GM12878 (cell line): Measurements from ENCODE around the gene SPATA18. TPM values are rescaled to one million over a fixed set of nuclear protein-coding genes. Genes with fewer than 3 reads are reported as not detected.

ENCODE experiments used
- ATAC-seq: fragments of 200-7000 bp; cut with Tn5 transposase; 3 replicates; pipeline ENCODE4 v1.9.1; 2020; ENCODE audit warnings: mild to moderate bottlenecking, moderate library complexity
- BruUV-seq: library from RNA; stranded (reverse); fragments of 400-500 nt; replicated peaks from 2 replicates; lab custom pipeline; 2021; lab: Mats Ljungman, UMichigan
- CTCF ChIA-PET: fragments of 300-600 bp; sonication (Branson Sonifier 250); formaldehyde crosslinking; extraction: SDS; loops from one replicate; lab custom pipeline; 2021; ENCODE audit warnings: inconsistent platforms; lab: Yijun Ruan, JAX
- POLR2A ChIA-PET: fragments of 350-600 bp; formaldehyde crosslinking; extraction: SDS; loops from one replicate; lab custom pipeline; 2021; ENCODE audit warnings: inconsistent platforms; lab: Charles Lee
- RAD21 ChIA-PET: fragments of 300-600 bp; sonication (Branson Sonifier 250); formaldehyde crosslinking; loops from one replicate; lab custom pipeline; 2023; ENCODE audit warnings: antibody characterized with exemption; ENCODE audit not compliant: unreplicated experiment; lab: Charles Lee
- SMC1A ChIA-PET: fragments of 300-600 bp; sonication (Branson Sonifier 250); formaldehyde crosslinking; loops from one replicate; lab custom pipeline; 2023; ENCODE audit not compliant: unreplicated experiment, uncharacterized antibody; lab: Charles Lee
- DNase-seq: peaks from one replicate; pipeline ENCODE4 v3.0.0-alpha.2; 2011; ENCODE audit warnings: low read depth, low spot score
- FAIRE-seq: peaks from 3 replicates; lab custom pipeline; 2011; peaks lifted over from hg19 to GRCh38; lab: Jason Lieb, UNC
- H2AFZ ChIP-seq: 2 replicates; pipeline ENCODE4 v1.6.0; 2011; ENCODE audit warnings: low read depth, low read length, control low read depth; ENCODE audit not compliant: control insufficient read depth
- H3K27ac ChIP-seq: 2 replicates; pipeline ENCODE4 v1.5.1; 2011; ENCODE audit warnings: control low read depth; ENCODE audit not compliant: control insufficient read depth, insufficient read depth
- H3K27me3 ChIP-seq, 2 experiments: replicated peaks in 1 of 2; 2 replicates each; pipeline versions ENCODE4 v1.6.0 to v1.6.1; 2011; ENCODE audit warnings: low read length in 1 of 2; ENCODE audit not compliant: control insufficient read depth in 2 of 2, insufficient read depth in 2 of 2
- H3K36me3 ChIP-seq, 2 experiments: 2 replicates each; pipeline ENCODE4 v1.5.1; 2011; ENCODE audit warnings: low read length in 1 of 2; ENCODE audit not compliant: control insufficient read depth in 2 of 2, insufficient read depth in 2 of 2
- H3K4me1 ChIP-seq: 2 replicates; pipeline ENCODE4 v1.6.1; 2011; ENCODE audit warnings: mild to moderate bottlenecking, low read length, moderate library complexity, mixed read lengths; ENCODE audit not compliant: control insufficient read depth, insufficient read depth
- H3K4me2 ChIP-seq: 2 replicates; pipeline ENCODE4 v1.6.0; 2011; ENCODE audit warnings: control low read depth; ENCODE audit not compliant: control insufficient read depth, insufficient read depth
- H3K4me3 ChIP-seq: fragments of 200-600 bp; sonication (generic); 2 replicates; pipeline ENCODE4 v1.5.1; 2016
- H3K79me2 ChIP-seq: 2 replicates; pipeline ENCODE4 v1.6.0; 2011; ENCODE audit warnings: low read length; ENCODE audit not compliant: control insufficient read depth, insufficient read depth
- H3K9ac ChIP-seq: 2 replicates; pipeline ENCODE4 v1.8.0; 2011; ENCODE audit warnings: low read length, control low read depth, mixed read lengths; ENCODE audit not compliant: control insufficient read depth, insufficient read depth
- H3K9me3 ChIP-seq: replicated peaks from 3 replicates; pipeline ENCODE4 v1.5.1; 2011; ENCODE audit warnings: mild to moderate bottlenecking, low read length; ENCODE audit not compliant: control insufficient read depth, insufficient read depth
- H4K20me1 ChIP-seq: 2 replicates; pipeline ENCODE4 v1.6.0; 2011; ENCODE audit not compliant: control insufficient read depth, insufficient read depth
- CHD1 ChIP-seq: IDR thresholded peaks from 2 replicates; pipeline ENCODE4 v1.6.1; 2012; ENCODE audit warnings: low read depth, low read length, improper control_type of control experiment
- ELK1 ChIP-seq: IDR thresholded peaks from 2 replicates; pipeline ENCODE4 v1.6.1; 2012; ENCODE audit warnings: low read depth, low read length, improper control_type of control experiment
- MLLT1 ChIP-seq: fragments of 450-650 bp; IDR thresholded peaks from 2 replicates; pipeline ENCODE4 v1.6.1; 2016; ENCODE audit warnings: mild to moderate bottlenecking
- SKIL ChIP-seq: fragments of 450-650 bp; IDR thresholded peaks from 2 replicates; pipeline ENCODE4 v1.6.1; 2017; ENCODE audit warnings: mild to moderate bottlenecking, low read depth, inconsistent platforms; ENCODE audit not compliant: poor library complexity, severe bottlenecking
- ZBTB11 ChIP-seq: fragments of 450-650 bp; formaldehyde crosslinking; IDR thresholded peaks from 2 replicates; pipeline ENCODE4 v1.5.0; 2022; ENCODE audit warnings: mild to moderate bottlenecking, missing genetic modification characterization
- WGBS: methylation state at CpG from one replicate; pipeline ENCODE4 v1.1.6; 2016; ENCODE audit warnings: low lambda C conversion rate; ENCODE audit not compliant: insufficient replicate concordance, insufficient coverage; ENCODE audit errors: missing lambda C conversion rate; 5-methylcytosine and 5-hydroxymethylcytosine counted together
- in situ Hi-C: fragments of 300-500 bp; cut with MboI; formaldehyde crosslinking; loops from 9 replicates; pipeline ENCODE4 v1.14.3; 2018; ENCODE audit warnings: mixed read lengths
- intact Hi-C: fragments of 100-400 bp; cut with micrococcal nuclease; formaldehyde crosslinking; loops from one replicate; pipeline ENCODE4 v1.14.2; 2022; ENCODE audit not compliant: unreplicated experiment
- polyA plus RNA-seq, 11 experiments: library from polyadenylated mRNA; depleted of rRNA in 4 of 11; unstranded in 6 of 11; stranded (reverse) in 5 of 11; fragments of >200 nt; fragmentation: Nextera tagmentation in 4 of 11; fragmentation: Illumina TruSeq in 1 of 11; extraction: Ambion mirVana in 4 of 11; extraction: Trizol in 1 of 11; gene quantifications; 1 replicate in 1 of 11; 2 replicates in 10 of 11; pipeline versions ENCODE4 v1.2.1 to v1.2.3, GENCODE V29; 2011 to 2016; ENCODE audit warnings: inconsistent platforms in 2 of 11, missing spikeins in 2 of 11, low read depth in 1 of 11
- total RNA-seq, 4 experiments: library from RNA; depleted of rRNA in 3 of 4; stranded (reverse); fragments of >200 nt in 3 of 4; fragmentation: Illumina TruSeq in 1 of 4; extraction: Trizol in 1 of 4; gene quantifications; 2 replicates each; pipeline versions ENCODE4 v1.2.1 to v1.2.3, GENCODE V29; 2013 to 2021

SPATA18 gene
- total and polyA plus RNA-seq, 10 of the 15 experiments (the other 5 are each of a cell fraction or from before 2014, with no cell fraction given) = 0.39 to 4.5 (median 1.9) TPM

- no peaks in the 10 kb centered on the region for H3K36me3 ChIP-seq
- CTCF ChIA-PET = no interaction called here
- intact Hi-C loops = no loop called here
- no peaks in the 10 kb centered on the region for H3K4me1 ChIP-seq
- H4K20me1 ChIP-seq = no peaks in the 10 kb centered on the region
- POLR2A ChIA-PET = no interaction called here
- ATAC-seq = no peak
- no peak overlapping the region for H3K9ac ChIP-seq
- TF ChIP-seq CHD1 (no peak), ELK1 (no peak)
- in situ Hi-C loops = no loop called here
- H3K27ac ChIP-seq = no peak overlapping the region
- no peaks in the 10 kb centered on the region for H3K27me3 ChIP-seq
- no peaks in the 10 kb centered on the region for H3K79me2 ChIP-seq
- SMC1A ChIA-PET = no interaction called here
- FAIRE-seq = no peak
- H3K4me2 ChIP-seq = no peak overlapping the region
- no TSS peak for BruUV-seq
- H3K4me3 ChIP-seq = no peak overlapping the region
- DNase-seq = no peak
- RAD21 ChIA-PET = no interaction called here
- no peaks in the 10 kb centered on the region for H3K9me3 ChIP-seq
- no peak overlapping the region for H2AFZ ChIP-seq
These were observed 46.7 kb upstream of the SPATA18 start for GRCh38 chr4:52004414-52004813.

- 33% methylated on average over 1 of the region's 2 CpGs for WGBS
- DNase-seq = no peak
These were observed 45.4 kb upstream of the SPATA18 start for GRCh38 chr4:52005604-52006273.

More at GRCh38 chr4:52005604-52006273, 45.4 kb upstream of the SPATA18 start:
- Histone ChIP-seq H3K27me3 (no peaks in the 10 kb centered on the region), H3K9ac (no peak overlapping the region), H3K36me3 (no peaks in the 10 kb centered on the region), H3K9me3 (no peaks in the 10 kb centered on the region), H3K4me1 (no peaks in the 10 kb centered on the region), H3K79me2 (no peaks in the 10 kb centered on the region), H2AFZ (no peak overlapping the region), H4K20me1 (no peaks in the 10 kb centered on the region), H3K4me3 (no peak overlapping the region), H3K4me2 (no peak overlapping the region), H3K27ac (no peak overlapping the region)
- in situ Hi-C loops = no loop called here
- no peak for ATAC-seq
- SMC1A ChIA-PET = no interaction called here
- no TSS peak for BruUV-seq
- CTCF ChIA-PET = no interaction called here
- TF ChIP-seq MLLT1 (no peak), SKIL (no peak), ZBTB11 (CRISPR knock-in tag) (no peak)
- RAD21 ChIA-PET = no interaction called here
- no peak for FAIRE-seq
- POLR2A ChIA-PET = interaction anchor here (0.7 kb wide), 1 partner anchor 342 kb away, joined by 3 read pairs; no protein-coding TSS in a partner anchor
- intact Hi-C loops = no loop called here
